Naive thymus-derived CD8-positive, alpha-beta T cell (primary cell): ENCODE results near the gene TAS1R1. TPM values are rescaled to one million over a fixed set of nuclear protein-coding genes. Genes with fewer than 3 reads are reported as not detected.
A peak's percentile ranks its signal among the peaks of the same experiment; 100 is the strongest.

Source experiments
- ATAC-seq, 2 donors: fragments of 150-1000 bp; cut with Tn5 transposase in 1 of 2; sonication (Bioruptor Pico), chemical (Tn5 transposase) in 1 of 2; 1 replicate in 1 of 2; 2 replicates in 1 of 2; pipeline ENCODE4 v1.10.0; 2021; ENCODE audit warnings: mild to moderate bottlenecking in 2 of 2, moderate library complexity in 2 of 2
- POLR2A ChIA-PET: fragments of 350-600 bp; sonication (Branson Sonifier 250); formaldehyde crosslinking; loops from one replicate; lab custom pipeline; 2021; ENCODE audit warnings: antibody characterized with exemption; lab: Charles Lee
- DNase-seq, 10 donors: peaks; one replicate each; pipeline versions ENCODE4 v3.0.0 to v3.0.0-alpha.2; 2020 to 2022
- H3K27ac Mint-ChIP-seq, 10 donors: one replicate each; pipeline ENCODE4 v1.8.0; 2020 to 2022; ENCODE audit warnings: mild to moderate bottlenecking in 10 of 10, mixed read lengths in 10 of 10, moderate library complexity in 4 of 10, inconsistent platforms in 1 of 10
- H3K27me3 Mint-ChIP-seq, 5 donors: one replicate each; pipeline ENCODE4 v1.8.0; 2021 to 2022; ENCODE audit warnings: mixed read lengths in 5 of 5
- H3K36me3 Mint-ChIP-seq, 3 donors: one replicate each; pipeline ENCODE4 v1.8.0; 2020 to 2022; ENCODE audit warnings: mixed read lengths in 3 of 3, mild to moderate bottlenecking in 2 of 3, inconsistent platforms in 1 of 3
- H3K4me1 Mint-ChIP-seq, 4 donors: one replicate each; pipeline ENCODE4 v1.8.0; 2021 to 2022; ENCODE audit warnings: mixed read lengths in 4 of 4
- H3K4me3 Mint-ChIP-seq, 10 donors: one replicate each; pipeline ENCODE4 v1.8.0; 2020 to 2022; ENCODE audit warnings: mild to moderate bottlenecking in 10 of 10, mixed read lengths in 10 of 10, moderate library complexity in 6 of 10, inconsistent platforms in 1 of 10
- H3K9me3 Mint-ChIP-seq, 9 donors: one replicate each; pipeline ENCODE4 v1.8.0; 2020 to 2022; ENCODE audit warnings: mixed read lengths in 9 of 9, mild to moderate bottlenecking in 3 of 9, inconsistent platforms in 1 of 9, moderate library complexity in 1 of 9
- polyA plus RNA-seq, 3 donors: library from polyadenylated mRNA; unstranded; fragments of 300-500 nt; fragmentation: Illumina TruSeq; gene quantifications; one replicate each; pipeline ENCODE4 v1.2.3, GENCODE V29; 2021
- total RNA-seq, 8 experiments: library from RNA in 2 of 8; stranded (reverse) in 2 of 8; gene quantifications; one replicate each; pipeline ENCODE4 v1.2.3 and lab custom pipeline; 2021 to 2026

TAS1R1 gene
- total and polyA plus RNA-seq, 5 experiments from 2014 or later: 0.06 TPM; not detected in 4

- H3K9me3 Mint-ChIP-seq: no peaks in the 10 kb centered on the region
- no peaks in the 10 kb centered on the region for H3K27me3 Mint-ChIP-seq
- DNase-seq (no peak), ATAC-seq (no peak)
- H3K36me3 Mint-ChIP-seq: peaks cover 0 to 28% (median 2%) of the 10 kb centered on the region in 3 donors
- POLR2A ChIA-PET: interaction anchor here (0.5 to 4.2 kb wide), 3 partner anchors 10 to 124 kb away, joined by 3 to 37 read pairs (median 5); partner anchors contain the start of gene KLHL21
- no peak overlapping the region for H3K4me3 Mint-ChIP-seq
- H3K27ac Mint-ChIP-seq: peak overlapping the region in 8 of 10 donors; percentile 9 to 73 (median 60)
- peaks cover 20 to 52% (median 37%) of the 10 kb centered on the region in 4 donors for H3K4me1 Mint-ChIP-seq
Observed at GRCh38 chr1:6587261-6588005, 32.3 kb downstream of the TAS1R1 start.

- no peak for DNase-seq
- peaks cover 20 to 54% (median 35%) of the 10 kb centered on the region in 4 donors for H3K4me1 Mint-ChIP-seq
- peak in 1 of 2 donors; percentile 13 for ATAC-seq
- H3K27me3 Mint-ChIP-seq: no peaks in the 10 kb centered on the region
- no peak overlapping the region for H3K4me3 Mint-ChIP-seq
- POLR2A ChIA-PET: interaction anchor here (1.0 to 4.2 kb wide), 3 partner anchors 8 to 14 kb away, joined by 5 to 37 read pairs (median 6); partner anchors contain the start of genes KLHL21 and ZBTB48
- H3K9me3 Mint-ChIP-seq: no peaks in the 10 kb centered on the region
- peak overlapping the region in 7 of 10 donors; percentile 9 to 77 (median 62) for H3K27ac Mint-ChIP-seq
- H3K36me3 Mint-ChIP-seq: peaks cover 0 to 30% (median 2%) of the 10 kb centered on the region in 3 donors
Observed at GRCh38 chr1:6588128-6588892, 33.2 kb downstream of the TAS1R1 start.

- peak overlapping the region in 3 of 10 donors; percentile 15 to 77 (median 73) for H3K27ac Mint-ChIP-seq
- H3K36me3 Mint-ChIP-seq: peaks cover 0 to 35% (median 2%) of the 10 kb centered on the region in 3 donors
- ATAC-seq (no peak), DNase-seq (no peak)
- H3K9me3 Mint-ChIP-seq: no peaks in the 10 kb centered on the region
- H3K4me3 Mint-ChIP-seq: no peak overlapping the region
- no peaks in the 10 kb centered on the region for H3K27me3 Mint-ChIP-seq
- peaks cover 20 to 60% (median 36%) of the 10 kb centered on the region in 4 donors for H3K4me1 Mint-ChIP-seq
- POLR2A ChIA-PET: interaction anchor here (1.1 to 4.2 kb wide), 3 partner anchors 9 to 13 kb away, joined by 3 to 37 read pairs (median 6); partner anchors contain the start of genes KLHL21 and ZBTB48
Observed at GRCh38 chr1:6588893-6589520, 33.9 kb downstream of the TAS1R1 start.

GRCh38 chr1:6590046-6590445 lies 34.9 kb downstream of the TAS1R1 start:
- H3K9me3 Mint-ChIP-seq: no peaks in the 10 kb centered on the region
- peak overlapping the region in 7 of 10 donors; percentile 48 to 85 (median 63) for H3K27ac Mint-ChIP-seq
- no peak for ATAC-seq
- no peak for DNase-seq
- H3K4me3 Mint-ChIP-seq: no peak overlapping the region
- POLR2A ChIA-PET: interaction anchor here (1.1 to 4.2 kb wide), 3 partner anchors 8 to 12 kb away, joined by 3 to 37 read pairs (median 6); partner anchors contain the start of genes KLHL21 and ZBTB48
- H3K4me1 Mint-ChIP-seq: peaks cover 13 to 56% (median 32%) of the 10 kb centered on the region in 4 donors
- no peaks in the 10 kb centered on the region for H3K27me3 Mint-ChIP-seq
- H3K36me3 Mint-ChIP-seq: peaks cover 0 to 45% (median 2%) of the 10 kb centered on the region in 3 donors

- Mint-ChIP-seq H3K4me3 (peak overlapping the region in 5 of 10 donors; percentile 11 to 65 (median 50)), H3K36me3 (peaks cover 0 to 56% (median 2%) of the 10 kb centered on the region in 3 donors), H3K9me3 (no peaks in the 10 kb centered on the region), H3K27ac (peak overlapping the region; percentile 31 to 85 (median 52)), H3K4me1 (peaks cover 23 to 64% (median 40%) of the 10 kb centered on the region in 4 donors), H3K27me3 (no peaks in the 10 kb centered on the region)
- POLR2A ChIA-PET: interaction anchor here (1.0 to 2.7 kb wide), 2 partner anchors 11 to 101 kb away, joined by 5 to 21 read pairs; partner anchors contain the start of gene KLHL21
- no peak for DNase-seq
- peak; percentile 28 to 45 for ATAC-seq
Observed at GRCh38 chr1:6591222-6591621, 36.1 kb downstream of the TAS1R1 start.

GRCh38 chr1:6591644-6592043 lies 36.5 kb downstream of the TAS1R1 start:
- H3K4me3 Mint-ChIP-seq: peak overlapping the region in 4 of 10 donors; percentile 11 to 61 (median 35)
- POLR2A ChIA-PET: interaction anchor here (1.0 to 2.7 kb wide), 3 partner anchors 11 to 101 kb away, joined by 3 to 21 read pairs (median 5); partner anchors contain the start of genes KLHL21 and ZBTB48
- peaks cover 0 to 61% (median 2%) of the 10 kb centered on the region in 3 donors for H3K36me3 Mint-ChIP-seq
- ATAC-seq (no peak), DNase-seq (no peak)
- peaks cover 24 to 66% (median 45%) of the 10 kb centered on the region in 4 donors for H3K4me1 Mint-ChIP-seq
- H3K27ac Mint-ChIP-seq: peak overlapping the region in 4 of 10 donors; percentile 62 to 85 (median 72)
- no peaks in the 10 kb centered on the region for H3K9me3 Mint-ChIP-seq
- H3K27me3 Mint-ChIP-seq: no peaks in the 10 kb centered on the region

GRCh38 chr1:6592441-6592840 lies 37.3 kb downstream of the TAS1R1 start:
- H3K27me3 Mint-ChIP-seq: no peaks in the 10 kb centered on the region

GRCh38 chr1:6592865-6593593 lies 37.9 kb downstream of the TAS1R1 start:
- DNase-seq: no peak
- H3K4me1 Mint-ChIP-seq: peaks cover 20 to 67% (median 51%) of the 10 kb centered on the region in 4 donors
- H3K27ac Mint-ChIP-seq: peak overlapping the region in 2 of 10 donors; percentile 21 to 24
- POLR2A ChIA-PET: interaction anchor here (1.1 to 2.7 kb wide), 2 partner anchors 10 to 13 kb away, joined by 3 to 21 read pairs; partner anchors contain the start of genes KLHL21 and ZBTB48
- H3K36me3 Mint-ChIP-seq: peaks cover 0 to 67% (median 4%) of the 10 kb centered on the region in 3 donors
- H3K27me3 Mint-ChIP-seq: no peaks in the 10 kb centered on the region
- H3K9me3 Mint-ChIP-seq: no peaks in the 10 kb centered on the region
- H3K4me3 Mint-ChIP-seq: no peak overlapping the region
- no peak for ATAC-seq

More at GRCh38 chr1:6592441-6592840, 37.3 kb downstream of the TAS1R1 start:
- Mint-ChIP-seq H3K4me1 (peaks cover 22 to 67% (median 50%) of the 10 kb centered on the region in 4 donors), H3K27ac (peak overlapping the region in 3 of 10 donors; percentile 15 to 67 (median 21)), H3K36me3 (peaks cover 0 to 64% (median 2%) of the 10 kb centered on the region in 3 donors), H3K9me3 (no peaks in the 10 kb centered on the region), H3K4me3 (no peak overlapping the region)
- DNase-seq (no peak), ATAC-seq (no peak)
- POLR2A ChIA-PET: interaction anchor here (1.1 to 2.7 kb wide), 2 partner anchors 10 to 12 kb away, joined by 3 to 21 read pairs; partner anchors contain the start of genes KLHL21 and ZBTB48

GRCh38 chr1:6593810-6594209 lies 38.7 kb downstream of the TAS1R1 start:
- no peak for ATAC-seq
- H3K4me3 Mint-ChIP-seq: no peak overlapping the region
- H3K27me3 Mint-ChIP-seq: no peaks in the 10 kb centered on the region
- peaks cover 0 to 67% (median 6%) of the 10 kb centered on the region in 3 donors for H3K36me3 Mint-ChIP-seq
- POLR2A ChIA-PET: interaction anchor here (0.7 kb wide), 1 partner anchor 391 kb away, joined by 5 read pairs; no protein-coding TSS in a partner anchor
- no peaks in the 10 kb centered on the region for H3K9me3 Mint-ChIP-seq
- DNase-seq: no peak
- H3K27ac Mint-ChIP-seq: peak overlapping the region in 1 of 10 donors; percentile 62
- peaks cover 20 to 73% (median 54%) of the 10 kb centered on the region in 4 donors for H3K4me1 Mint-ChIP-seq

DNA sequence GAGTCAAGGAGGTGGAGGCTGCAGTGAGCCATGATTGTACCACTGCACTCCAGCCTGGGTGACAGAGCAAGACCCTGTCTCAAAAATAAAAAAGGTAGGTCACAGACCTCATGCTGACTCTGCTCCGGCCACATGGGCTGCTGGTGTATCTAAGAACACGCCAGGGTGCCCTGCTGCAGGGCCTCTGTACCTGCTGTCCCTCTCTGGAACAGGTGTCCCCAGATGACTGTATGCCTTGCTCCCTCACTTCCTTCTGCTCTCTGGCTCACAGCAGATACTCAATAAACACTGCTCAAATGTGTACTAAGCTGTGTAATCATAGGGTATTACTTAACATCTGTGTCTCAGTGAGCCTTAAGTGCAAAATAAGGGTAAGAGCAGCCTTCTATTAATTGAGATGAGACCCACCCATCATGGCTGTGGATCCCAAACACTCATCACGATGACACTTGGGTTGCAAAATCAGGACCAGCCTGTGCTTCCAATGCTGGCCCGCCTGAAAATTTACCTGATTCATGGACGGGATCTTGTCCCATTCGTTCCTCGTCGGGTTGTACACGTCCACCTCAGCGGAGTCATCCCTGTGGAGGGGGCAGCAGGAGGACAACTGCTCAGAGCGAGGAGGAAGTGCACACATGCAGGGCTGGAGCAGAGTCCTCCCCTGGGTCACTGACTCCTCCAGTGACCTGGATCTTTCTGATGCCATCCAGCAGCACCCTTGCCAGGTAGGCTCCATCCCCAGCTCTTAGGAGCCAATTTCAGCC lies 40.1 kb downstream of the TAS1R1 start:
- Mint-ChIP-seq H3K27me3 (no peaks in the 10 kb centered on the region), H3K4me3 (no peak overlapping the region), H3K4me1 (peaks cover 26 to 82% (median 67%) of the 10 kb centered on the region in 4 donors), H3K36me3 (peaks cover 0 to 58% (median 6%) of the 10 kb centered on the region in 3 donors), H3K9me3 (no peaks in the 10 kb centered on the region), H3K27ac (peak overlapping the region in 4 of 10 donors; percentile 3 to 71 (median 16))
- ATAC-seq (no peak), DNase-seq (no peak)
- POLR2A ChIA-PET: no interaction called here
